Loucy (cell line): ENCODE data around the gene SND1.

Experiments used
- H2AFZ ChIP-seq: fragments of 200-600 bp; sonication (generic); 2 replicates; pipeline ENCODE4 v1.6.0; 2016; ENCODE audit warnings: antibody characterized with exemption, mild to moderate bottlenecking, low read length, moderate library complexity
- H3F3A ChIP-seq: fragments of 200-600 bp; 2 replicates; pipeline ENCODE4 v1.6.0; 2016; ENCODE audit warnings: antibody characterized with exemption, low read depth, mild to moderate bottlenecking
- H3K27me3 ChIP-seq: fragments of 200-600 bp; sonication (generic); 2 replicates; pipeline ENCODE4 v1.6.1; 2014; ENCODE audit warnings: low read length, mild to moderate bottlenecking; ENCODE audit not compliant: insufficient read depth, poor library complexity, severe bottlenecking
- H3K36me3 ChIP-seq: fragments of 200-600 bp; sonication (generic); 2 replicates; pipeline ENCODE4 v1.6.1; 2016; ENCODE audit warnings: low read length; ENCODE audit not compliant: insufficient read depth
- H3K4me1 ChIP-seq: fragments of 200-600 bp; sonication (generic); 2 replicates; pipeline ENCODE4 v1.5.1; 2014; ENCODE audit warnings: low read length, mild to moderate bottlenecking; ENCODE audit not compliant: insufficient read depth, poor library complexity, severe bottlenecking
- H3K4me2 ChIP-seq: fragments of 200-600 bp; sonication (generic); 2 replicates; pipeline ENCODE4 v1.6.0; 2014; ENCODE audit warnings: antibody characterized with exemption, low read length, low read depth, mild to moderate bottlenecking; ENCODE audit not compliant: poor library complexity, severe bottlenecking
- H3K4me3 ChIP-seq: fragments of 200-600 bp; sonication (generic); 2 replicates; pipeline ENCODE4 v1.5.1; 2014; ENCODE audit warnings: low read length, mild to moderate bottlenecking, mixed read lengths; ENCODE audit not compliant: poor library complexity, severe bottlenecking
- H3K79me2 ChIP-seq: fragments of 200-600 bp; sonication (generic); 2 replicates; pipeline ENCODE4 v1.6.1; 2014; ENCODE audit warnings: low read length; ENCODE audit not compliant: insufficient read depth
- H3K9ac ChIP-seq: fragments of 200-600 bp; sonication (generic); 2 replicates; pipeline ENCODE4 v1.6.0; 2014; ENCODE audit warnings: mild to moderate bottlenecking, low read depth, low read length, moderate library complexity; ENCODE audit not compliant: poor library complexity, severe bottlenecking
- H3K9me2 ChIP-seq: fragments of 200-600 bp; sonication (generic); replicated peaks from 2 replicates; pipeline ENCODE4 v1.6.1; 2016; ENCODE audit warnings: low read depth, low read length, mixed read lengths
- H3K9me3 ChIP-seq: fragments of 200-600 bp; sonication (generic); 2 replicates; pipeline ENCODE4 v1.6.1; 2014; ENCODE audit warnings: mild to moderate bottlenecking, antibody characterized with exemption, low read length, low read depth; ENCODE audit not compliant: insufficient read depth
- H4K20me1 ChIP-seq: fragments of 200-600 bp; sonication (generic); 2 replicates; pipeline ENCODE4 v1.6.0; 2014; ENCODE audit warnings: antibody characterized with exemption, low read length, mild to moderate bottlenecking; ENCODE audit not compliant: insufficient read depth, poor library complexity, severe bottlenecking
- CTCF ChIP-seq: fragments of 200-600 bp; sonication (generic); conservative IDR thresholded peaks from 2 replicates; pipeline ENCODE4 v1.5.1; 2014; ENCODE audit warnings: mild to moderate bottlenecking, antibody characterized with exemption, low read length
- EZH2phosphoT487 ChIP-seq: fragments of 200-600 bp; IDR thresholded peaks from 2 replicates; pipeline ENCODE4 v1.6.1; 2018; ENCODE audit warnings: antibody characterized with exemption, mild to moderate bottlenecking, moderate library complexity, borderline replicate concordance

The SND1 gene

GRCh38 chr7:128113839-128114238 lies 461.8 kb downstream of the SND1 start:
- Histone ChIP-seq H3F3A (peaks cover 3% of the 10 kb centered on the region; the same call in 1 of the 2 replicates), H3K4me1 (peaks cover 51% of the 10 kb centered on the region), H4K20me1 (no peaks in the 10 kb centered on the region), H3K9ac (no peak overlapping the region), H3K36me3 (no peaks in the 10 kb centered on the region), H3K9me3 (no peaks in the 10 kb centered on the region), H3K27me3 (no peaks in the 10 kb centered on the region), H3K9me2 (no peaks in the 10 kb centered on the region), H3K79me2 (no peaks in the 10 kb centered on the region), H3K4me3 (no peak overlapping the region), H2AFZ (no peak overlapping the region), H3K4me2 (no peak overlapping the region)
- TF ChIP-seq CTCF = no peak
- TF ChIP-seq EZH2phosphoT487 = no peak

GRCh38 chr7:128114806-128115205 lies 462.8 kb downstream of the SND1 start:
- H4K20me1 ChIP-seq = no peaks in the 10 kb centered on the region
- no peaks in the 10 kb centered on the region for H3K79me2 ChIP-seq
- no peaks in the 10 kb centered on the region for H3K9me2 ChIP-seq
- no peak overlapping the region for H3K4me3 ChIP-seq
- H3K4me2 ChIP-seq = no peak overlapping the region
- no peaks in the 10 kb centered on the region for H3F3A ChIP-seq
- no peaks in the 10 kb centered on the region for H3K36me3 ChIP-seq
- TF ChIP-seq CTCF (no peak), EZH2phosphoT487 (no peak)
- H3K9me3 ChIP-seq = no peaks in the 10 kb centered on the region
- no peak overlapping the region for H2AFZ ChIP-seq
- no peak overlapping the region for H3K9ac ChIP-seq
- no peaks in the 10 kb centered on the region for H3K27me3 ChIP-seq
- peaks cover 46% of the 10 kb centered on the region for H3K4me1 ChIP-seq

- Histone ChIP-seq H2AFZ (no peak overlapping the region), H3K9me3 (no peaks in the 10 kb centered on the region), H3K36me3 (no peaks in the 10 kb centered on the region), H3K4me3 (no peak overlapping the region), H3K9me2 (no peaks in the 10 kb centered on the region), H3K27me3 (no peaks in the 10 kb centered on the region), H4K20me1 (no peaks in the 10 kb centered on the region), H3F3A (no peaks in the 10 kb centered on the region), H3K9ac (no peak overlapping the region), H3K4me2 (no peak overlapping the region), H3K79me2 (no peaks in the 10 kb centered on the region), H3K4me1 (peaks cover 44% of the 10 kb centered on the region)
- TF ChIP-seq CTCF (no peak), EZH2phosphoT487 (no peak)
Measured at GRCh38 chr7:128115336-128115820, 463.4 kb downstream of the SND1 start.
